HEK293T (cell line): ENCODE results near the gene MGLL.

Source experiments
- FOXA1 ChIP-seq: fragments of 450-650 bp; IDR thresholded peaks from 2 replicates; pipeline ENCODE4 v1.6.1; 2016; ENCODE audit warnings: mild to moderate bottlenecking
- HDGF ChIP-seq: fragments of 450-650 bp; IDR thresholded peaks from 2 replicates; pipeline ENCODE4 v1.6.1; 2017; ENCODE audit warnings: antibody characterized with exemption, borderline replicate concordance
- LEF1 ChIP-seq: fragments of 450-650 bp; IDR thresholded peaks from 2 replicates; pipeline ENCODE4 v1.6.1; 2017; ENCODE audit warnings: mild to moderate bottlenecking, borderline replicate concordance
- SP1 ChIP-seq: fragments of 450-650 bp; IDR thresholded peaks from 2 replicates; pipeline ENCODE4 v1.6.1; 2017
- SUZ12 ChIP-seq: fragments of 450-650 bp; IDR thresholded peaks from 2 replicates; pipeline ENCODE4 v1.6.1; 2016; ENCODE audit warnings: mild to moderate bottlenecking

- TF ChIP-seq HDGF (no peak), SP1 (no peak), FOXA1 (no peak), SUZ12 (no peak), LEF1 (no peak)
These were observed 160.3 kb downstream of the MGLL start for GRCh38 chr3:127662001-127662469.
